Amniotic epithelial cell (primary cell): Measurements from ENCODE around the gene IMMP2L.
A peak's percentile ranks its signal among the peaks of the same experiment; 100 is the strongest.

Source experiments
- DNase-seq: peaks from one replicate; pipeline ENCODE4 v3.0.0-alpha.2; 2010; ENCODE audit warnings: low read depth

Gene IMMP2L

GRCh38 chr7:110867771-110868170 is 694.5 kb downstream of the IMMP2L start:
- no peak for DNase-seq

- DNase-seq = no peak
Measured at GRCh38 chr7:110863258-110863657, 699.0 kb downstream of the IMMP2L start.

- DNase-seq = peak; percentile 28
Measured at GRCh38 chr7:110861163-110861562, 701.1 kb downstream of the IMMP2L start.

GRCh38 chr7:110857106-110857505 is 705.2 kb downstream of the IMMP2L start:
- DNase-seq = no peak

- peak; percentile 4 for DNase-seq
Measured at GRCh38 chr7:110856704-110857103, 705.6 kb downstream of the IMMP2L start.

- DNase-seq = no peak
Measured at GRCh38 chr7:110854651-110855050, 707.6 kb downstream of the IMMP2L start.

- DNase-seq = no peak
Measured at GRCh38 chr7:110854166-110854565, 708.1 kb downstream of the IMMP2L start.

- no peak for DNase-seq
Measured at GRCh38 chr7:110853263-110853662, 709.0 kb downstream of the IMMP2L start.

GRCh38 chr7:110852156-110852940 is 709.9 kb downstream of the IMMP2L start:
- DNase-seq = peak; percentile 64

GRCh38 chr7:110850224-110850623 is 712.1 kb downstream of the IMMP2L start:
- no peak for DNase-seq

- DNase-seq = no peak
Measured at GRCh38 chr7:110842796-110843195, 719.5 kb downstream of the IMMP2L start.

GRCh38 chr7:110841840-110842545 is 720.3 kb downstream of the IMMP2L start:
- DNase-seq = no peak

GRCh38 chr7:110839866-110840265 is 722.4 kb downstream of the IMMP2L start:
- no peak for DNase-seq

- peak; percentile 11 for DNase-seq
Measured at GRCh38 chr7:110835849-110836248, 726.4 kb downstream of the IMMP2L start.

GRCh38 chr7:110835218-110835617 is 727.1 kb downstream of the IMMP2L start:
- DNase-seq = no peak

- no peak for DNase-seq
Measured at GRCh38 chr7:110831419-110831818, 730.9 kb downstream of the IMMP2L start.

- DNase-seq = no peak
Measured at GRCh38 chr7:110830778-110831177, 731.5 kb downstream of the IMMP2L start.

GRCh38 chr7:110827936-110828335 is 734.4 kb downstream of the IMMP2L start:
- DNase-seq = no peak

GRCh38 chr7:110827287-110827855 is 734.9 kb downstream of the IMMP2L start:
- DNase-seq = no peak

- no peak for DNase-seq
Measured at GRCh38 chr7:110813986-110814385, 748.3 kb downstream of the IMMP2L start.

- DNase-seq = no peak
Measured at GRCh38 chr7:110809832-110810231, 752.5 kb downstream of the IMMP2L start.

GRCh38 chr7:110808361-110808760 is 753.9 kb downstream of the IMMP2L start:
- DNase-seq = no peak

- no peak for DNase-seq
Measured at GRCh38 chr7:110804501-110804900, 757.8 kb downstream of the IMMP2L start.
